Activated naive CD8-positive, alpha-beta T cell treated with anti-CD3 and anti-CD28 coated beads, Interleukin-2, amount 50 U/mL, for 24 hours (primary cell): ENCODE measurements around the gene SLC39A11.
A peak's percentile ranks its signal among the peaks of the same experiment; 100 is the strongest.
"Not testable (repeated sequence)": the region's sequence is repeated elsewhere in the genome, so short reads cannot be mapped to it uniquely, and the experiment has no call there.

Source experiments
- ATAC-seq: fragments of 150-1000 bp; cut with Tn5 transposase; one replicate; pipeline ENCODE4 v1.10.0; 2021
- DNase-seq: peaks from one replicate; pipeline ENCODE4 v3.0.0; 2021
- H3K27ac Mint-ChIP-seq: one replicate; pipeline ENCODE4 v1.8.0; 2021; ENCODE audit warnings: mild to moderate bottlenecking, mixed read lengths
- H3K27me3 Mint-ChIP-seq: one replicate; pipeline ENCODE4 v1.8.0; 2021; ENCODE audit warnings: mixed read lengths
- H3K36me3 Mint-ChIP-seq: one replicate; pipeline ENCODE4 v1.8.0; 2021; ENCODE audit warnings: low read depth, mixed read lengths
- H3K4me1 Mint-ChIP-seq: one replicate; pipeline ENCODE4 v1.8.0; 2021; ENCODE audit warnings: mixed read lengths
- H3K4me3 Mint-ChIP-seq: one replicate; pipeline ENCODE4 v1.8.0; 2021; ENCODE audit warnings: mild to moderate bottlenecking, moderate library complexity, mixed read lengths
- H3K9me3 Mint-ChIP-seq: one replicate; pipeline ENCODE4 v1.8.0; 2021; ENCODE audit warnings: mixed read lengths

The SLC39A11 gene

DNA sequence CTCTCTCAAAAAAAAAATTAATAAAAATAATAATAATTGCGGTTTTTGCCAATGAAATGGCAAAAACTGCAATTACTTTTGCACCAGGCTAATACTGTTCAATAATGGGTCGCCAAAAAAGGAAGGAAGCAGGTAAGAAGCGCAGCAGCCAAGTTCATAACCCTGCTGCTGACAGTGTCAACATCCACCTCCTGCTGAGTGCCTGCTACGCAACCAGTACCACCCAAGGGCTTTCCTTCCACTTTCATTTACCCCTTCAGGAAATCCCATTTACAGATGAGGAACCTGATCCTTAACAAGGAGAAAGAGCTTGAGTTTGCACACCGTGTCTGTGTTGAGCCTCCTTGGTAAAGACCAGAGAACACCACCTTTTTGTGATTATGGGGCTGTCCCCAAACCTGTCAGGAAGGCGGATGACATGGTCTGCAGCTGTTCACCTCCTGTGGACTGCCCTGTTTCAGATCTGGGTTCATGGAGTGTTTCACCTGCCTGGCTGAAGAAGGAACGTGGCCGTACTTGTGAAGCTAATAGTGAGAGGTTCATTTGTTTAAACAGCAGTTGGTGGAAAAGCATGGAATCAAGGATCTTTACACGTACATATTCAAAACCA, 378.0 kb downstream of the SLC39A11 start:
- peaks cover 5% of the 10 kb centered on the region for H3K9me3 Mint-ChIP-seq
- ATAC-seq (no peak), DNase-seq (no peak)
- H3K4me3 Mint-ChIP-seq: no peak overlapping the region
- H3K36me3 Mint-ChIP-seq: peaks cover 20% of the 10 kb centered on the region
- H3K27me3 Mint-ChIP-seq: no peaks in the 10 kb centered on the region
- no peak overlapping the region for H3K27ac Mint-ChIP-seq
- H3K4me1 Mint-ChIP-seq: peaks cover 24% of the 10 kb centered on the region

GRCh38 chr17:72713701-72714100, 378.8 kb downstream of the SLC39A11 start:
- H3K9me3 Mint-ChIP-seq: peaks cover 5% of the 10 kb centered on the region

GRCh38 chr17:72711521-72712310, 380.8 kb downstream of the SLC39A11 start:
- no peaks in the 10 kb centered on the region for H3K27me3 Mint-ChIP-seq
- DNase-seq (no peak), ATAC-seq (no peak)
- H3K9me3 Mint-ChIP-seq: peaks cover 5% of the 10 kb centered on the region
- H3K4me3 Mint-ChIP-seq: no peak overlapping the region
- no peak overlapping the region for H3K27ac Mint-ChIP-seq
- peaks cover 23% of the 10 kb centered on the region for H3K36me3 Mint-ChIP-seq
- peaks cover 15% of the 10 kb centered on the region for H3K4me1 Mint-ChIP-seq

More at GRCh38 chr17:72713701-72714100, 378.8 kb downstream of the SLC39A11 start:
- DNase-seq (no peak), ATAC-seq (no peak)
- peaks cover 23% of the 10 kb centered on the region for H3K36me3 Mint-ChIP-seq
- no peak overlapping the region for H3K4me3 Mint-ChIP-seq
- no peak overlapping the region for H3K27ac Mint-ChIP-seq
- H3K27me3 Mint-ChIP-seq: no peaks in the 10 kb centered on the region
- peaks cover 20% of the 10 kb centered on the region for H3K4me1 Mint-ChIP-seq

GRCh38 chr17:72710834-72711233, 381.7 kb downstream of the SLC39A11 start:
- Mint-ChIP-seq H3K27me3 (no peaks in the 10 kb centered on the region), H3K36me3 (peaks cover 20% of the 10 kb centered on the region), H3K9me3 (peaks cover 5% of the 10 kb centered on the region), H3K4me1 (peaks cover 15% of the 10 kb centered on the region), H3K4me3 (no peak overlapping the region), H3K27ac (no peak overlapping the region)
- DNase-seq: no peak
- ATAC-seq: no peak

DNA sequence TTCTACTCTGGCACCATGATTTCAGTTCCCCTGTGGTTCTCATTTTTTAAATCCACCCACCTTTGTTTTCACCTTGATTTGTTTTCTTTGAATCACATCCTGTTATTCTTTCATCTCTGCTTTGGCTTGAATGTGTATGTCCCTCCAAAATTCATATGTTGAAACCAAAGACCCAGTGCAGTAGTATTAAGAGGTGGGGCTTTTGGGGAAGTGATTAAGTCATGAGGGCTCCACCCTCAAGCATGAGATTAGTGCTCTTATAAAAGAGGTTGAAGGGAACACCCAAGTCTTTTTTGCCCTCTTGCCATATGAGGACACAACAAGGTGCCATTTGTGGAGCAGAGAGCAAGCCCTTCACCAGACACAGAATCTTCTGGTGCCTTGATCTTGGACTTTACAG, 382.3 kb downstream of the SLC39A11 start:
- no peaks in the 10 kb centered on the region for H3K27me3 Mint-ChIP-seq
- peaks cover 20% of the 10 kb centered on the region for H3K36me3 Mint-ChIP-seq
- peaks cover 15% of the 10 kb centered on the region for H3K4me1 Mint-ChIP-seq
- H3K4me3 Mint-ChIP-seq: no peak overlapping the region
- H3K9me3 Mint-ChIP-seq: peaks cover 5% of the 10 kb centered on the region
- H3K27ac Mint-ChIP-seq: no peak overlapping the region
- ATAC-seq (peak; percentile 40), DNase-seq (no peak)

GRCh38 chr17:72708682-72709081, 383.8 kb downstream of the SLC39A11 start:
- Mint-ChIP-seq H3K36me3 (peaks cover 20% of the 10 kb centered on the region), H3K4me1 (peaks cover 15% of the 10 kb centered on the region)
- H3K27me3 Mint-ChIP-seq, H3K9me3 Mint-ChIP-seq, H3K4me3 Mint-ChIP-seq, H3K27ac Mint-ChIP-seq, ATAC-seq, DNase-seq: not testable (repeated sequence)

GRCh38 chr17:72707881-72708280, 384.6 kb downstream of the SLC39A11 start:
- ATAC-seq (no peak), DNase-seq (no peak)
- H3K4me1 Mint-ChIP-seq: peaks cover 15% of the 10 kb centered on the region
- H3K9me3 Mint-ChIP-seq: peaks cover 5% of the 10 kb centered on the region
- no peak overlapping the region for H3K4me3 Mint-ChIP-seq
- no peaks in the 10 kb centered on the region for H3K27me3 Mint-ChIP-seq
- H3K36me3 Mint-ChIP-seq: peaks cover 16% of the 10 kb centered on the region
- no peak overlapping the region for H3K27ac Mint-ChIP-seq

DNA sequence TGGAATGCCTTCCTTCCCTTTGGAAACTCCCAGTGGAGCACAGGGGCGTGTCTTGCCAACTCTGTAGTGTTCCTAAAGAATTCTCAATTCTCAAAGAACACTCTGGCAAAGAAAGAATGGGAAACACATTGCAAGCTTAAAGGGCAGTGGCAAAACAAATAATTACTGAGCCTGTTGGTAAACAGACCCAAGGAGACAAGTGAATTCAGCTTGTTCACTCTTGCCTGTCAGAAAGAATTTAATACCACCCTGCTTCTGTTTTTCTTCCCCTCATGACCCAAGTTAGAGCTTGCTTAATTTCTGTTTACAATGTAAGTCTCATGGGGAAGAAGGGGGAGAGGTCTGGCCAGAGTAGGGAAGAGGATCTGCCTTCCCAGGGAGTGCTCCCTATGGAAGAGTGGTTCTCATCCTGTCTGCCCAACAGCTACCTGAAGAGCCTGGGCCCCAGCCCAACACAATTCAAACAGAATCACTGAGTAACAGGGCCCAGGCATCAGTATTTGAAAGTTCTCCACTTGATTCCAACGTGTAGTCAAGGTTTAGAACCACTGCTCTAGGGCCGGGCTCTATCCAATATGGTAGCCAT, 386.0 kb downstream of the SLC39A11 start:
- H3K4me1 Mint-ChIP-seq: peaks cover 20% of the 10 kb centered on the region
- H3K36me3 Mint-ChIP-seq: peaks cover 11% of the 10 kb centered on the region
- H3K27ac Mint-ChIP-seq: no peak overlapping the region
- no peak overlapping the region for H3K4me3 Mint-ChIP-seq
- DNase-seq (no peak), ATAC-seq (no peak)
- peaks cover 5% of the 10 kb centered on the region for H3K9me3 Mint-ChIP-seq
- H3K27me3 Mint-ChIP-seq: no peaks in the 10 kb centered on the region

DNA sequence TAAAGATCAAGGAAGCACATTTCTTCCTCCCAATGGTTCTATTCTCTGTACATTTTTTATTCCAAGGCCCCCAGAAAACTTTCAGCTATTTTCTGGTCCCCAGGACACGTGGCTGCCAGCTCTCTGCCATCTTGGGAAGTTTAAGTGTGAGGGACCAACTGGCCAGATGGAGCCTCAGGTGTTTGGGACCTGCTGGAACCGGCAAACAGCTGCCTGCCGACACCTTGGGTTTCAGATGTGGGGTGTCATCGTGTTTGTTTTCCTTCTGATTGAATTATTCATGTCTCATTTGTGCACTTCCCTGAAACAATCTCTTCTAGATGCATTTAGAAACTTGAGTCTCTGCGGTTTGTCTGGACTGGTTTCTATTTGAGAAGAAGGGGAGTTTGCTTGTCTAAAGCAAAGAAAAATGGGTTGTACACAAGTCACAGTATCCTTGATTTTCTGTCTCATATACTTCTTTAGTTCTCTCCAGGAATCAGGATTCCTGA, 386.5 kb downstream of the SLC39A11 start:
- H3K4me3 Mint-ChIP-seq: no peak overlapping the region
- no peak for ATAC-seq
- no peaks in the 10 kb centered on the region for H3K27me3 Mint-ChIP-seq
- no peak overlapping the region for H3K27ac Mint-ChIP-seq
- no peak for DNase-seq
- H3K4me1 Mint-ChIP-seq: peaks cover 18% of the 10 kb centered on the region
- H3K9me3 Mint-ChIP-seq: peaks cover 2% of the 10 kb centered on the region
- peaks cover 8% of the 10 kb centered on the region for H3K36me3 Mint-ChIP-seq

DNA sequence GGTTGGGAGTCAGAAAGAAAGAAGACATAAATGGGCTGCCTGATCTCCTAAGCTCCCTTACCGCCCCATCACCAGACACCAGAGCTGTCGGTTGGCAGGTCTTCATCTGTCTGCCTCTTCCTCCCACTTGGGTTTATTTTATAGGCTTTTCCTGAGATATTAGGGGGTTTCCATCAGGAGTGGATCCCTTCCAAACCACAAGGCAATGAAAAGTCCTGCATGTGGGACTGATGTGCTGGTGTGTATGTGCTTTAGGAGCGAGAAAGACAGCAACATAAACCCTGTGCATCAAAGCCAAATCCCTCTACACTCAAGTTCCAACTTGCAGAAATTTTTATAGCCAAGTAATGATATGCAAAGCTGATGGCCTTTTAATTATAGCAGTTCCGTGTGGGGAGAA, 389.5 kb downstream of the SLC39A11 start:
- Mint-ChIP-seq H3K36me3 (peaks cover 10% of the 10 kb centered on the region), H3K27me3 (no peaks in the 10 kb centered on the region), H3K4me3 (no peak overlapping the region), H3K9me3 (no peaks in the 10 kb centered on the region), H3K27ac (no peak overlapping the region), H3K4me1 (peaks cover 4% of the 10 kb centered on the region)
- DNase-seq: no peak
- ATAC-seq: no peak

DNA sequence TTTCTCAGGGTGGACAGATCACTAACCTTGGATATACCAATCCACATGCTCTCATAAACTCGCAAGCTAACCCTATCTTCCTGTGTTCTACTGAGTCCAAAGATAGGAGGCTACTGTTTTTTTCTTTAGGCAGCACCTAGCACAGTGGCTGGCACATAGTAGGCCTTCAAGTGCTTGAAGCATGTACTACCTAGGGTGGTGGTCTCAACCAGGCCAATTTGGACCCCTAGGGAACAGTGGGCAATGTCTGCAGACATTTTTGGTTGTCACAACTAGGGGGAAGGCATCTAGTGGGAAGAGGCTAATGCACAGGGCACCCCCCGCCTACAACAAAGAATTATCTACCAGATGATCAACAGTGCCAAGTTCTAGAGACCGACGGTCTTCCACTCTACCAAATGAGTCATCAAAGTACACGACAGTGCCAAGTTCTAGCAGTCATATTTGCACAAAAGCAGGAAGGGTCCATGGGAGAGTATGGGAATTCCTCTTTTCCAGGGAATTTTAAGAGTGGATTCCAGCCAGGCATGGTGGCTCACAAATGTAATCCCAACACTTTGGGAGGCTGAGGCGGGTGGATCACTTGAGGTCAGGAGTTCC, 390.3 kb downstream of the SLC39A11 start:
- Mint-ChIP-seq H3K36me3 (peaks cover 10% of the 10 kb centered on the region), H3K27me3 (no peaks in the 10 kb centered on the region), H3K9me3 (no peaks in the 10 kb centered on the region), H3K4me3 (no peak overlapping the region), H3K27ac (no peak overlapping the region), H3K4me1 (peaks cover 4% of the 10 kb centered on the region)
- DNase-seq (no peak), ATAC-seq (peak; percentile 50)

GRCh38 chr17:72700226-72700625, 392.3 kb downstream of the SLC39A11 start:
- Mint-ChIP-seq H3K27me3 (no peaks in the 10 kb centered on the region), H3K4me1 (peaks cover 4% of the 10 kb centered on the region), H3K4me3 (no peak overlapping the region), H3K9me3 (no peaks in the 10 kb centered on the region), H3K36me3 (peaks cover 10% of the 10 kb centered on the region), H3K27ac (no peak overlapping the region)
- ATAC-seq: no peak
- DNase-seq: no peak

DNA sequence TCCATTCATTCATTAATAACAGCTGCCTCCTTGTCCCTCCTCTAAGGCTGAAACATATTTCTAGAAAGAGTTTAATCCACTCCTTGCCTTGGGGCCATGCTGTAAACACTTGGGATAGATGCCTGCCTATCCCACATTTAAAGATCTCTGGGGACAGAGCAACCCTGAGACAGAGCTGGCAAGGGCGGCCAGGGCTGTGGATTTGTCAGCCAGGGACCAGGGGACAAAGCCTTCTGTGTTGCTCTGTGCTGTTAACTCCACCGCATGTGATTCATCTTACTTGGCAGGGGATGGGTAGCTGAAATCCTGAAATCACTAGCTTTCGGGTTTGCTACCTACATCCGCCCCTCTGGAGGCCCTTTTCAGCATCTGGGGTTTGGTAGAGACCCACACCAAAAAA, 392.9 kb downstream of the SLC39A11 start:
- Mint-ChIP-seq H3K27me3 (no peaks in the 10 kb centered on the region), H3K4me3 (no peak overlapping the region), H3K9me3 (no peaks in the 10 kb centered on the region), H3K4me1 (peaks cover 4% of the 10 kb centered on the region), H3K36me3 (peaks cover 10% of the 10 kb centered on the region), H3K27ac (no peak overlapping the region)
- ATAC-seq (no peak), DNase-seq (no peak)

DNA sequence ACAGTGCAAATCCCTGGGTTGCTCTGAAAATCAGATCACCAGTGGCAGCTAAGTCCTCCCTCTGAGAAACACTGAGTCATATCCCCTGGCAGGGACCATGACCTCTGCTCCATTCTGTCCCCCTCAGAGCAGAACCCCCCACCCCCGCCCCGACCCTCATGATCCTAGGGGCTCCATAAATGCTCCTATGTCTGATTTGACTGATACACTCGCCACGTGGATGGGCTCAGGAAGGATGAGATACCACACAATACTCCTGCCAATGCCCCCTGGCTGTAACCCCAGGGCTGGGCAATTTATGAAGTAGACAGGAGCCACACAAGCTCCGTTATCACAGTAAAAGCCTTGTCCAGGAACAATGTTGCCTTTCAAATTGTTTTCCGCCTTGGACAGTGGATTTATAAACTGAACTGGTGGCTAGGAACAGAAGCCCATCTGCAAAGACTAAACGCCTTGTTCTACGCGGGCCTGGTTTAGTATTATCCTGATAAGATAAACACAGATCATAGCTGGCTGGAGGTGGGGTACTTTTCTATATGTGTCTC, 394.8 kb downstream of the SLC39A11 start:
- no peaks in the 10 kb centered on the region for H3K9me3 Mint-ChIP-seq
- no peak for DNase-seq
- H3K27me3 Mint-ChIP-seq: no peaks in the 10 kb centered on the region
- no peak overlapping the region for H3K27ac Mint-ChIP-seq
- no peak for ATAC-seq
- no peak overlapping the region for H3K4me3 Mint-ChIP-seq
- peaks cover 10% of the 10 kb centered on the region for H3K36me3 Mint-ChIP-seq
- peaks cover 4% of the 10 kb centered on the region for H3K4me1 Mint-ChIP-seq
